SK-N-SH treated with all-trans-retinoic acid at 6 μM for 48 hours (cell line): Measurements from ENCODE around the gene TP53.

Experiments used
- ATAC-seq: fragments of 200-7000 bp; cut with Tn5 transposase; 3 replicates; pipeline ENCODE4 v1.9.1; 2020; ENCODE audit warnings: mild to moderate bottlenecking, moderate library complexity
- ARNTL ChIP-seq: fragments of 450-650 bp; formaldehyde crosslinking; IDR thresholded peaks from 2 replicates; pipeline ENCODE4 v1.5.0; 2020; ENCODE audit warnings: low read depth, mild to moderate bottlenecking, moderate library complexity, borderline replicate concordance
- BACH2 ChIP-seq: fragments of 250-450 bp; sonication (Bioruptor Pico); IDR thresholded peaks from 2 replicates; pipeline ENCODE4 v1.9.0; 2021; ENCODE audit warnings: mild to moderate bottlenecking, borderline replicate concordance
- CSDC2 ChIP-seq: fragments of 250-450 bp; sonication (Bioruptor Pico); IDR thresholded peaks from 2 replicates; pipeline ENCODE4 v1.5.0; 2020; ENCODE audit warnings: mild to moderate bottlenecking, moderate library complexity
- ESRRG ChIP-seq: fragments of 250-450 bp; sonication (Bioruptor Pico); IDR thresholded peaks from 2 replicates; pipeline ENCODE4 v1.6.1; 2021; ENCODE audit warnings: mild to moderate bottlenecking
- GLIS3 ChIP-seq: fragments of 250-450 bp; sonication (Bioruptor Pico); IDR thresholded peaks from 2 replicates; pipeline ENCODE4 v1.5.0; 2020; ENCODE audit warnings: mild to moderate bottlenecking, moderate library complexity
- ISL1 ChIP-seq: fragments of 250-450 bp; sonication (Bioruptor Pico); IDR thresholded peaks from 2 replicates; pipeline ENCODE4 v2.1.2; 2022; ENCODE audit warnings: mild to moderate bottlenecking, moderate library complexity
- OSR1 ChIP-seq: fragments of 250-450 bp; sonication (Bioruptor Pico); IDR thresholded peaks from 2 replicates; pipeline ENCODE4 v1.8.0; 2022; ENCODE audit warnings: moderate library complexity, mild to moderate bottlenecking, inconsistent platforms
- PPARA ChIP-seq: fragments of 250-450 bp; sonication (Bioruptor Pico); IDR thresholded peaks from 2 replicates; pipeline ENCODE4 v1.5.0; 2020; ENCODE audit warnings: mild to moderate bottlenecking, borderline replicate concordance
- RARB ChIP-seq: fragments of 250-450 bp; sonication (Bioruptor Pico); IDR thresholded peaks from 2 replicates; pipeline ENCODE4 v1.8.0; 2021; ENCODE audit warnings: mild to moderate bottlenecking, moderate library complexity
- SNAI2 ChIP-seq: fragments of 250-450 bp; sonication (Bioruptor Pico); IDR thresholded peaks from 2 replicates; pipeline ENCODE4 v1.5.0; 2020; ENCODE audit warnings: mild to moderate bottlenecking, moderate library complexity
- TCF4 ChIP-seq: fragments of 250-450 bp; sonication (Bioruptor Pico); IDR thresholded peaks from 2 replicates; pipeline ENCODE4 v1.8.0; 2021; ENCODE audit warnings: mild to moderate bottlenecking, moderate library complexity, borderline replicate concordance
- TOX ChIP-seq: fragments of 250-450 bp; sonication (Bioruptor Pico); IDR thresholded peaks from 2 replicates; pipeline ENCODE4 v1.8.0; 2021; ENCODE audit warnings: mild to moderate bottlenecking, moderate library complexity, borderline replicate concordance
- ZC3H10 ChIP-seq: fragments of 250-450 bp; sonication (Bioruptor Pico); IDR thresholded peaks from 2 replicates; pipeline ENCODE4 v1.5.1; 2021; ENCODE audit warnings: mild to moderate bottlenecking, moderate library complexity
- ZFP3 ChIP-seq: fragments of 250-450 bp; sonication (Bioruptor Pico); IDR thresholded peaks from 2 replicates; pipeline ENCODE4 v1.5.0; 2020; ENCODE audit warnings: mild to moderate bottlenecking, moderate library complexity
- ZFP30 ChIP-seq: fragments of 450-650 bp; formaldehyde crosslinking; IDR thresholded peaks from 2 replicates; pipeline ENCODE4 v1.5.0; 2022; ENCODE audit warnings: mild to moderate bottlenecking, moderate library complexity
- ZNF565 ChIP-seq: fragments of 450-650 bp; formaldehyde crosslinking; conservative IDR thresholded peaks from 2 replicates; pipeline ENCODE4 v1.5.0; 2020; ENCODE audit warnings: low read depth, mild to moderate bottlenecking, moderate library complexity
- ZNF70 ChIP-seq: fragments of 450-650 bp; formaldehyde crosslinking; IDR thresholded peaks from 2 replicates; pipeline ENCODE4 v1.5.0; 2020; ENCODE audit warnings: mild to moderate bottlenecking, moderate library complexity
- ZNF8 ChIP-seq: fragments of 450-650 bp; formaldehyde crosslinking; IDR thresholded peaks from 2 replicates; pipeline ENCODE4 v1.5.0; 2020; ENCODE audit warnings: mild to moderate bottlenecking, moderate library complexity
- TF ChIP-seq, protein P1 (sequence below): fragments of 250-450 bp; sonication (Bioruptor Pico); IDR thresholded peaks from 2 replicates; pipeline ENCODE4 v1.8.0; 2021; ENCODE audit warnings: low read depth, mild to moderate bottlenecking, moderate library complexity, borderline replicate concordance
- TF ChIP-seq, protein P2 (sequence below): fragments of 250-450 bp; sonication (Bioruptor Pico); IDR thresholded peaks from 2 replicates; pipeline ENCODE4 v1.8.0; 2020; ENCODE audit warnings: mild to moderate bottlenecking, moderate library complexity, borderline replicate concordance
- TF ChIP-seq, protein P3 (sequence below): fragments of 250-450 bp; sonication (Bioruptor Pico); IDR thresholded peaks from 2 replicates; pipeline ENCODE4 v1.5.1; 2020; ENCODE audit warnings: low read depth, mild to moderate bottlenecking, moderate library complexity
- TF ChIP-seq, protein P4 (sequence below): fragments of 250-450 bp; sonication (Bioruptor Pico); IDR thresholded peaks from 2 replicates; pipeline ENCODE4 v1.5.0; 2020; ENCODE audit warnings: mild to moderate bottlenecking, moderate library complexity

Gene TP53

DNA sequence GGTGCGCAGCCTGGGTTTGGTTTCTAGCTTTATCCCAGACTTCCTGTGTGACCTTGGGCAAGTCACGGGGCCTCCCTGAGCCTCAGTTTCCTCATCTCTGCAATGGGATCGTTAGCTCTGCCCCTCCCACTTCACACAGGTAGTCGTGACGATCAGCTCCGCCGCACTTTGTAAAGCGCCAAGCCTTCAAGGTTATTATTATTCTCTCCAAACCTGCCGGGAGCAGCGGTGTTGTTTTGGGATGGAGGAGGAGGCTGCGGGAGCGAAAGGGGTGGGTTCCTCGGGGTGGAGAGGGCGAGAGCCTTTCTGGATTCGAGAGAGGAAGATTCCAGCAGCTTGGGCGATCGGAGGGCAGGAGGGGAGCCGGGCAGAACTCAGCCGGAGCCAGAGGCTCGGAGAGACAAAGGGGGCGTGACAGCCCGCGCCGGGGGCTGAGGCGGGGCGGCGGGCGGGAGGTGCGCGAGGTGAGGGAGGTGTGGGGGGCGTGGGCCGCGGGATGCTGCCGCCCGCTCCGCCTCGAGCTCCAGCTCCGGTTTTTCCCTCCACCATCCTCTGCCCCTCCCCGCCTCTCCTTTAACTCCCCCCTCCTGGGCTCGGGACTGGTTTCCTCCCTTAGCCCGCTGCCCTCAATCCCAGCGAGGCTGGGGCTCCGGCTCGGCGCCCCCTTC lies 17.4 kb upstream of the TP53 start, which contains the start of gene EFNB3:
TSS of gene EFNB3 (plus strand) at position 602 of the 668 bp plus-strand sequence. CDS start 397 bp downstream, outside the sequence.
- peak; percentile 78 for ATAC-seq
- TF ChIP-seq TCF4 (CRISPR knock-in tag) (no peak), CSDC2 (CRISPR knock-in tag) (no peak), ESRRG (no peak), RARB (CRISPR knock-in tag) (no peak), ZFP30 (no peak), ZNF565 (no peak)
- TF ChIP-seq, protein P1, sequence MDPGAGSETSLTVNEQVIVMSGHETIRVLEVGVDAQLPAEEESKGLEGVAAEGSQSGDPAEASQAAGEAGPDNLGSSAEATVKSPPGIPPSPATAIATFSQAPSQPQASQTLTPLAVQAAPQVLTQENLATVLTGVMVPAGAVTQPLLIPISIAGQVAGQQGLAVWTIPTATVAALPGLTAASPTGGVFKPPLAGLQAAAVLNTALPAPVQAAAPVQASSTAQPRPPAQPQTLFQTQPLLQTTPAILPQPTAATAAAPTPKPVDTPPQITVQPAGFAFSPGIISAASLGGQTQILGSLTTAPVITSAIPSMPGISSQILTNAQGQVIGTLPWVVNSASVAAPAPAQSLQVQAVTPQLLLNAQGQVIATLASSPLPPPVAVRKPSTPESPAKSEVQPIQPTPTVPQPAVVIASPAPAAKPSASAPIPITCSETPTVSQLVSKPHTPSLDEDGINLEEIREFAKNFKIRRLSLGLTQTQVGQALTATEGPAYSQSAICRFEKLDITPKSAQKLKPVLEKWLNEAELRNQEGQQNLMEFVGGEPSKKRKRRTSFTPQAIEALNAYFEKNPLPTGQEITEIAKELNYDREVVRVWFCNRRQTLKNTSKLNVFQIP = no peak
- TF ChIP-seq, protein P2, sequence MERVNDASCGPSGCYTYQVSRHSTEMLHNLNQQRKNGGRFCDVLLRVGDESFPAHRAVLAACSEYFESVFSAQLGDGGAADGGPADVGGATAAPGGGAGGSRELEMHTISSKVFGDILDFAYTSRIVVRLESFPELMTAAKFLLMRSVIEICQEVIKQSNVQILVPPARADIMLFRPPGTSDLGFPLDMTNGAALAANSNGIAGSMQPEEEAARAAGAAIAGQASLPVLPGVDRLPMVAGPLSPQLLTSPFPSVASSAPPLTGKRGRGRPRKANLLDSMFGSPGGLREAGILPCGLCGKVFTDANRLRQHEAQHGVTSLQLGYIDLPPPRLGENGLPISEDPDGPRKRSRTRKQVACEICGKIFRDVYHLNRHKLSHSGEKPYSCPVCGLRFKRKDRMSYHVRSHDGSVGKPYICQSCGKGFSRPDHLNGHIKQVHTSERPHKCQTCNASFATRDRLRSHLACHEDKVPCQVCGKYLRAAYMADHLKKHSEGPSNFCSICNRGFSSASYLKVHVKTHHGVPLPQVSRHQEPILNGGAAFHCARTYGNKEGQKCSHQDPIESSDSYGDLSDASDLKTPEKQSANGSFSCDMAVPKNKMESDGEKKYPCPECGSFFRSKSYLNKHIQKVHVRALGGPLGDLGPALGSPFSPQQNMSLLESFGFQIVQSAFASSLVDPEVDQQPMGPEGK (CRISPR knock-in tag) = no peak

DNA sequence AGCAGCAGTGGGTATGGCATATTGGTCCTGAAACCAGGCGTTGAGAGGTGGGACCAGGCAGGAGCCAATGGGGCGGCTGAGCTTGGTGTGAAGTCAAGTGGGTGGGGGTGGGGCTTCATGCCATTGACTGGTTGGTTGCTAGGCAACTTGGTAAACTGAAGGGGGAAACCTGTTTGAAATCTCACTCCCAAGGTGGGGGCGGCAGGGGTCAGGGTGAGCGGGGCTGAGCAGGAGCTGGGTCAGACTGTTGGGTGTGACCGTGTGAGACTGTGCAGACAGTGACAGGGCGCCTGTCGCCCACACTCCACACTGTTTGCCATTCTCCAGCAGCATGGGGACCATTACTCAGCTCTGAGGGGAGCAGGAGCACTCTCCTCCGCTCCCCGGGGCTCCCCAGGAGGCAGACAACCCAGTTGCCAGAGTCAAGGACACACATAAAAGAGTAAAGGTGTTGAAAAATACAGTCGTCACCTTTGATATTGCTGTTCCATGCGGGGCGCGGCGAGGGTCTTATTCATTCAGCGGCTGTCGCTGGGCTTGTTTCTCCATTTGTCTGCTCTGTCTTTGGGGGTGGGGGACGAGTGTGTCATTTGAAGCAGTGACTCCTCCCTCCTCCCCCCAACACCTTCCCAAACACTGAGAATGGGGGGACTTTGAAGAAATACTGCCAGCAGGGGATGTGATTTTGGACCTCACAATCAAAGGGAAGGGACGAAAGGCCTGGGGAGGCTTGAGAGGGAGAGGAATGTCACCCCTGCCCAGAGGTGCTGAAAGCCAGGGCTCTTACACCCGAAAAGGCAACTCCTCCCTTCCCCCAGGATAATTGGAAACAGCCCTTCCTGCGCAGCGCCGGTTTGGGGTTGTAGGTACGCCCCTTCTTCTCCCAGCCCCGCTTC lies 16.5 kb upstream of the TP53 start:
- ATAC-seq = peak; percentile 60
- TF ChIP-seq TCF4 (CRISPR knock-in tag) (peak; percentile 47; the same call in 1 of the 2 replicates), SNAI2 (CRISPR knock-in tag) (no peak)

DNA sequence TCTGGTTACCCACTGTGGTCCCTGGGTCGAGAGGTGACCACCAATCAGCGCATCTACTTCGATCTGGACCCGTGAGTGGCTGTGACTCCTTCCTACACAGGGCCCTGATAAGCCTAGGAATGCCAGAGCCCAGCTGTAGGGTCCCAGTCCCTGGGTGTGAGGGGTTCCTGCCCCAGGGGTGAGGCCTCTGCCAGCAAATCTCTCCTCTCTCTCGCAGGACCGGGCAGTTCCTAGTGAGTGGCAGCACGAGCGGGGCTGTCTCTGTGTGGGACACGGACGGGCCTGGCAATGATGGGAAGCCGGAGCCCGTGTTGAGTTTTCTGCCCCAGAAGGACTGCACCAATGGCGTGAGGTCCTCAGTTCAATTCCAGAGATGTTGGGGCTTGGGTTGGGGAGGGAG lies 15.5 kb upstream of the TP53 start:
- TF ChIP-seq TOX (CRISPR knock-in tag) (no peak), CSDC2 (CRISPR knock-in tag) (no peak), SNAI2 (CRISPR knock-in tag) (no peak), GLIS3 (CRISPR knock-in tag) (no peak), BACH2 (CRISPR knock-in tag) (no peak), ZNF565 (no peak), ARNTL (no peak), RARB (CRISPR knock-in tag) (no peak), PPARA (CRISPR knock-in tag) (no peak), ZNF70 (no peak), TCF4 (CRISPR knock-in tag) (no peak), ISL1 (CRISPR knock-in tag) (no peak), ZFP3 (CRISPR knock-in tag) (no peak)
- TF ChIP-seq, protein P3, sequence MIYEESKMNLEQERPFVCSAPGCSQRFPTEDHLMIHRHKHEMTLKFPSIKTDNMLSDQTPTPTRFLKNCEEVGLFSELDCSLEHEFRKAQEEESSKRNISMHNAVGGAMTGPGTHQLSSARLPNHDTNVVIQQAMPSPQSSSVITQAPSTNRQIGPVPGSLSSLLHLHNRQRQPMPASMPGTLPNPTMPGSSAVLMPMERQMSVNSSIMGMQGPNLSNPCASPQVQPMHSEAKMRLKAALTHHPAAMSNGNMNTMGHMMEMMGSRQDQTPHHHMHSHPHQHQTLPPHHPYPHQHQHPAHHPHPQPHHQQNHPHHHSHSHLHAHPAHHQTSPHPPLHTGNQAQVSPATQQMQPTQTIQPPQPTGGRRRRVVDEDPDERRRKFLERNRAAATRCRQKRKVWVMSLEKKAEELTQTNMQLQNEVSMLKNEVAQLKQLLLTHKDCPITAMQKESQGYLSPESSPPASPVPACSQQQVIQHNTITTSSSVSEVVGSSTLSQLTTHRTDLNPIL = no peak
- TF ChIP-seq, protein P4, sequence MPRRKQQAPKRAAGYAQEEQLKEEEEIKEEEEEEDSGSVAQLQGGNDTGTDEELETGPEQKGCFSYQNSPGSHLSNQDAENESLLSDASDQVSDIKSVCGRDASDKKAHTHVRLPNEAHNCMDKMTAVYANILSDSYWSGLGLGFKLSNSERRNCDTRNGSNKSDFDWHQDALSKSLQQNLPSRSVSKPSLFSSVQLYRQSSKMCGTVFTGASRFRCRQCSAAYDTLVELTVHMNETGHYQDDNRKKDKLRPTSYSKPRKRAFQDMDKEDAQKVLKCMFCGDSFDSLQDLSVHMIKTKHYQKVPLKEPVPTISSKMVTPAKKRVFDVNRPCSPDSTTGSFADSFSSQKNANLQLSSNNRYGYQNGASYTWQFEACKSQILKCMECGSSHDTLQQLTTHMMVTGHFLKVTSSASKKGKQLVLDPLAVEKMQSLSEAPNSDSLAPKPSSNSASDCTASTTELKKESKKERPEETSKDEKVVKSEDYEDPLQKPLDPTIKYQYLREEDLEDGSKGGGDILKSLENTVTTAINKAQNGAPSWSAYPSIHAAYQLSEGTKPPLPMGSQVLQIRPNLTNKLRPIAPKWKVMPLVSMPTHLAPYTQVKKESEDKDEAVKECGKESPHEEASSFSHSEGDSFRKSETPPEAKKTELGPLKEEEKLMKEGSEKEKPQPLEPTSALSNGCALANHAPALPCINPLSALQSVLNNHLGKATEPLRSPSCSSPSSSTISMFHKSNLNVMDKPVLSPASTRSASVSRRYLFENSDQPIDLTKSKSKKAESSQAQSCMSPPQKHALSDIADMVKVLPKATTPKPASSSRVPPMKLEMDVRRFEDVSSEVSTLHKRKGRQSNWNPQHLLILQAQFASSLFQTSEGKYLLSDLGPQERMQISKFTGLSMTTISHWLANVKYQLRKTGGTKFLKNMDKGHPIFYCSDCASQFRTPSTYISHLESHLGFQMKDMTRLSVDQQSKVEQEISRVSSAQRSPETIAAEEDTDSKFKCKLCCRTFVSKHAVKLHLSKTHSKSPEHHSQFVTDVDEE (CRISPR knock-in tag) = no peak
- ATAC-seq = no peak

DNA sequence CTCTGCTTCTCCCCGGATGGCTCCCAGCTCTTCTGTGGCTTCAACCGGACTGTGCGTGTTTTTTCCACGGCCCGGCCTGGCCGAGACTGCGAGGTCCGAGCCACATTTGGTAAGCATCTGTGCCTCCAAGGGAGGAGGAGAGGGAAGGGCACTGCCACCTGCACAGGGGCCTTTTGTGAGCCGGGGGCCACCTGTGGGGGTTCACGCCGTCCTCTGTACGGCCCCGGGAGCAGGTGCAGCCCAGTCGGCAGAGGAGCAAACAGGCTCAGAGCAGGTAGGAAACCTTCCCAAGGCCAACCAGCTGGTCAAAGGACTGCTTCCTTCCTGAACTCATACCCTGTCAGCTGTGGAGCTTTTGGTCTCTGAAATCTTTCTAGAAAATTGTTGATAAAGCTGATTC lies 14.4 kb upstream of the TP53 start:
- ATAC-seq = no peak
- no peak for TF ChIP-seq ZFP30
- TF ChIP-seq, protein P2 (CRISPR knock-in tag) = no peak
- no peak for TF ChIP-seq ZC3H10 (CRISPR knock-in tag)
- no peak for TF ChIP-seq RARB (CRISPR knock-in tag)
- TF ChIP-seq ZNF8 (CRISPR knock-in tag) = no peak
- TF ChIP-seq TOX (CRISPR knock-in tag) = no peak
- TF ChIP-seq, protein P3 = no peak
- TF ChIP-seq, protein P1 = no peak
- no peak for TF ChIP-seq ZNF565
- TF ChIP-seq OSR1 (CRISPR knock-in tag) = no peak
- TF ChIP-seq GLIS3 (CRISPR knock-in tag) = no peak
